GM18520 (cell line): ENCODE data around the gene AK8.

Experiments
- ATAC-seq: cut with Tn5 transposase; IDR thresholded peaks from one replicate; pipeline ENCODE4 v1.9.1; 2021; ENCODE audit not compliant: unreplicated experiment

Gene AK8

GRCh38 chr9:132861666-132862065, 16.4 kb downstream of the AK8 start:
- no peak for ATAC-seq

- no peak for ATAC-seq
Measured at GRCh38 chr9:132858751-132859150, 19.3 kb downstream of the AK8 start.

GRCh38 chr9:132857616-132858342, 20.3 kb downstream of the AK8 start:
- ATAC-seq: no peak

- no peak for ATAC-seq
Measured at GRCh38 chr9:132857031-132857430, 21.1 kb downstream of the AK8 start.

- ATAC-seq: no peak
Measured at GRCh38 chr9:132855904-132856303, 22.2 kb downstream of the AK8 start.

- no peak for ATAC-seq
Measured at GRCh38 chr9:132854832-132855231, 23.3 kb downstream of the AK8 start.

- ATAC-seq: no peak
Measured at GRCh38 chr9:132853482-132853881, 24.6 kb downstream of the AK8 start.

- no peak for ATAC-seq
Measured at GRCh38 chr9:132849185-132849706, 28.8 kb downstream of the AK8 start.

GRCh38 chr9:132846918-132847515, 31.1 kb downstream of the AK8 start:
- no peak for ATAC-seq

- ATAC-seq: no peak
Measured at GRCh38 chr9:132846109-132846917, 31.8 kb downstream of the AK8 start.

GRCh38 chr9:132842124-132843044, 35.7 kb downstream of the AK8 start:
- ATAC-seq: no peak

GRCh38 chr9:132840980-132841379, 37.1 kb downstream of the AK8 start:
- no peak for ATAC-seq

GRCh38 chr9:132838291-132838690, 39.8 kb downstream of the AK8 start:
- no peak for ATAC-seq

- no peak for ATAC-seq
Measured at GRCh38 chr9:132837501-132838286, 40.4 kb downstream of the AK8 start.

- ATAC-seq: no peak
Measured at GRCh38 chr9:132834343-132834742, 43.7 kb downstream of the AK8 start.

- ATAC-seq: no peak
Measured at GRCh38 chr9:132833550-132834121, 44.4 kb downstream of the AK8 start.

GRCh38 chr9:132832171-132832881, 45.8 kb downstream of the AK8 start:
- ATAC-seq: no peak

GRCh38 chr9:132828201-132828770, 49.8 kb downstream of the AK8 start:
- ATAC-seq: no peak

- no peak for ATAC-seq
Measured at GRCh38 chr9:132827366-132827765, 50.7 kb downstream of the AK8 start.
